ENCODE data around the gene FAM25A.
A peak's percentile ranks its signal among the peaks of the same experiment; 100 is the strongest.
"Not testable (repeated sequence)": the region's sequence is repeated elsewhere in the genome, so short reads cannot be mapped to it uniquely, and the experiment has no call there.

FAM25A gene

DNA sequence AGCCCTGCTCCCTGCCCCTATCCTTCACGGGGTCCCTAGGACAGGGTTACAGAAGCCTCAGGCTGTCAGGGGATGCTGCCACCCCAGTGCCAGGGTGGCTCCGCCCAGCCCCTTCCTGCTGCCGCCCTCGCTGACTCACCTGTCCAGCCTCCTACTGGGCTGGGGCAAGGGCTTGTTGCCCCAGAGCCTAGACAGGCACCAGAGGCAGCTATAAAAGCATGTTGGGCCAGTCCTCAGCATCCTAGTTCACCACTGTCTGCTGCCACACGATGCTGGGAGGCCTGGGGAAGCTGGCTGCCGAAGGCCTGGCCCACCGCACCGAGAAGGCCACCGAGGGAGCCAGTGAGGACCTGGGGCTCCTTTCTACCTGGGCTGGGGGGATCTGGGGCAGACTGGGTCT, at the start of gene FAM25A:
Gene FAM25A (plus strand): TSS at position 239 of the 400 bp plus-strand sequence. CDS start 31 bp downstream, at position 270.
- not testable (repeated sequence) for DNase-seq (ENCODE audit: low read depth); H3K4me3 ChIP-seq (ENCODE audit: low read length)

DNA sequence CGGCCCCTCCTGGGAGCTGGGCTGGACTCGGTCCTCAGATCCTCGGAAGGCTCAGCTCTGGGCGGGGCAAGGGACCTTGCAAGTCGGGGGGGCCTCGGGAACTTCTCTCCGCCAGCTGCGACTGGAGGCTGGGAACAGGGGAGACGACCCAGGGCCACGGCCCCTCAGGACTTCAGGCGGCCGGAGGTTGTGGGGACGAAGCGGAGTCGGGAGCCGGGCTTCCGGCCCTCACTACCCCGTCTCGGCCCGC, 49.2 kb upstream of the FAM25A start:
- H3K4me3 ChIP-seq (ENCODE audit: low read length), result peak overlapping the region; percentile 54
- TF ChIP-seq CTCF (conservative IDR thresholded peaks at IDR 0.05; ENCODE audit: low read depth, low read length), result no peak
- DNase-seq (ENCODE audit: low read depth), result no peak

- DNase-seq (ENCODE audit: low read depth), result no peak
- H3K4me3 ChIP-seq (ENCODE audit: low read length), result peak overlapping the region; percentile 54
- TF ChIP-seq CTCF (conservative IDR thresholded peaks at IDR 0.05; ENCODE audit: low read depth, low read length), result peak; percentile 30
Observed at GRCh38 chr10:86971232-86971991, 48.7 kb upstream of the FAM25A start.

GRCh38 chr10:86972613-86973380, 47.3 kb upstream of the FAM25A start:
- DNase-seq (ENCODE audit: low read depth), result no peak
- TF ChIP-seq CTCF (conservative IDR thresholded peaks at IDR 0.05; ENCODE audit: low read depth, low read length), result no peak
- no peak overlapping the region for H3K4me3 ChIP-seq (ENCODE audit: low read length)

- no peak for TF ChIP-seq CTCF (conservative IDR thresholded peaks at IDR 0.05; ENCODE audit: low read depth, low read length)
- DNase-seq (ENCODE audit: low read depth), result no peak
- no peak overlapping the region for H3K4me3 ChIP-seq (ENCODE audit: low read length)
Observed at GRCh38 chr10:86974484-86974883, 45.6 kb upstream of the FAM25A start.

DNA sequence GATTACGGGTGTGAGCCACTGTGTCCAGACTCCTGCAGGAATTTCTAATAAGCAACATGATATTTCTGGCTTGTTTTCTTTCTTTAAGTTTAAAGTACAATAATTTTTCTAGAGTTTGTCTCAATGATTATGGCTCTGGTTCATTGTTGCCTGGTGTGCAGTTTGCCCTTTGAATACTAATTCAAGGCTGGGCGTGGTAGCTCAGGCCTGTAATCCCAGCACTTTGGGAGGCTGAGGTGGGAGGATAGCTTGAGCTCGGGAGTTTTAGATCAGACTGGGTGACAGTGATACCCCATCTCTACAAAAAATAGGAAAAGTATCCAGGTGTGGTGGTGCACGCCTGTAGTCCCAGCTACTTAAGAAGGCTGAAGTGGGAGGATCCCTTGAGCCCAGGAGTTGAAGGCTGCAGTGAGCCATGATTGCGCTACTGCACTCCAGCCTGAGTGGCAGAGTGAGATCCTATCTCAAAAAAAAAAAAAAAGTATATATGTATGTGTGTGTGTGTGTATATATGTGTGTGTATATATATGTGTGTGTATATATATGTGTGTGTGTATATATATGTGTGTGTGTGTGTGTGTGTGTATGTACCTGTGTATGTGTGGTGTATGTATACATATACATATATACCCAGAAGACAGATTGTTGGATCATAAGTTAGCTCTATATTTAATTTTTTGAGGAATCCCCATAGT, 43.6 kb upstream of the FAM25A start:
- no peak overlapping the region for H3K4me3 ChIP-seq (ENCODE audit: low read length)
- DNase-seq (ENCODE audit: low read depth), result no peak
- no peak for TF ChIP-seq CTCF (conservative IDR thresholded peaks at IDR 0.05; ENCODE audit: low read depth, low read length)

DNA sequence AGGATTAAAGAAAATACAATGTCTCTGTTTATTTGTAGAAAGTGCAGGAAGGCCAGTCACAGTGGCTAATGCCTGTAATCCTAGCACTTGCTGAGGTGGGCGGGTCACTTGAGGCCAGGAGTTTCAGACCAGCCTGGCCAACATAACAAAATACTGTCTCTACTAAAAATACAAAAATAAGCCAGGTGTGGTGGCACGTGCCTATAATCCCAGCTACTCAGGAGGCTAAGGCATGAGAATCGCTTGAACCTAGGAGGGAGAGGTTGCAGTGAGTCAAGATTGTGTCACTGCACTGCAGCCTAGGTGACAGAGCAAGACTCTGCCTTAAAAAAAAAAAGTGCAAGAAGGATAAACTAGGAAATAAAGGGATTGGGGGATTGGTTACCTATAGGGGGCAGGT, 41.6 kb upstream of the FAM25A start:
- not testable (repeated sequence) for H3K4me3 ChIP-seq (ENCODE audit: low read length); DNase-seq (ENCODE audit: low read depth)

Data from retinal pigment epithelial cell (primary cell).